ENCODE data around the gene SEMA6B.

- TF ChIP-seq CTCF (IDR thresholded peaks at IDR 0.05; ENCODE audit: poor library complexity, severe bottlenecking) (no peak), TAF1 (IDR thresholded peaks at IDR 0.05; ENCODE audit: low read depth) (no peak), EZH2 (IDR thresholded peaks at IDR 0.05; ENCODE audit: borderline replicate concordance, insufficient read depth, low read length, poor library complexity, severe bottlenecking) (no peak), EP300 (conservative IDR thresholded peaks at IDR 0.05; ENCODE audit: poor library complexity, severe bottlenecking) (no peak), POLR2AphosphoS5 (IDR thresholded peaks at IDR 0.05) (no peak), REST (IDR thresholded peaks at IDR 0.05; ENCODE audit: borderline replicate concordance) (no peak), RAD21 (conservative IDR thresholded peaks at IDR 0.05) (no peak), MXI1 (conservative IDR thresholded peaks at IDR 0.05; ENCODE audit: poor library complexity, severe bottlenecking) (no peak)
These were observed 45.4 kb upstream of the SEMA6B start for GRCh38 chr19:4604912-4605311.

All from neural cell (in vitro differentiated cells).